Right ventricle myocardium superior (tissue), 1 donor: ENCODE measurements around the gene MYO1A. TPM values are rescaled to one million over a fixed set of nuclear protein-coding genes. Genes with fewer than 3 reads are reported as not detected.
"Not testable (repeated sequence)": the region's sequence is repeated elsewhere in the genome, so short reads cannot be mapped to it uniquely, and the experiment has no call there.

Experiments
- ATAC-seq: fragments of 200-7000 bp; cut with Tn5 transposase; one replicate; pipeline ENCODE4 v1.9.1; 2020; ENCODE audit warnings: mild to moderate bottlenecking; ENCODE audit not compliant: poor library complexity
- DNase-seq: peaks from one replicate; pipeline ENCODE4 v3.0.0-alpha.2; 2020
- intact Hi-C: fragments of 100-400 bp; cut with DNase I; formaldehyde crosslinking; loops from one replicate; pipeline ENCODE4 v1.11.2; 2022
- total RNA-seq: library from RNA; stranded (reverse); fragmentation: NEBNext Ultra II Directional; extraction: Animal tissue kit (Norgen Biotek cat#: 25700); gene quantifications from one replicate; pipeline ENCODE4 v1.2.1, GENCODE V29; 2021
- donor health status: DM: no; HTN: yes; CAD: no; lungs with severe emphysema.

MYO1A gene
- total RNA-seq, 1 donor from 2014 or later = 0.08 TPM

- DNase-seq (peak; percentile 98), ATAC-seq (peak; percentile 84)
- intact Hi-C loops = no loop called here
These were observed 38.7 kb upstream of the MYO1A start, which contains the start of gene NAB2 for GRCh38 chr12:57088354-57089270. Gene NAB2, plus strand, starts transcription at chr12:57089114. Its CDS starts 158 bp downstream, at chr12:57089272.

DNA sequence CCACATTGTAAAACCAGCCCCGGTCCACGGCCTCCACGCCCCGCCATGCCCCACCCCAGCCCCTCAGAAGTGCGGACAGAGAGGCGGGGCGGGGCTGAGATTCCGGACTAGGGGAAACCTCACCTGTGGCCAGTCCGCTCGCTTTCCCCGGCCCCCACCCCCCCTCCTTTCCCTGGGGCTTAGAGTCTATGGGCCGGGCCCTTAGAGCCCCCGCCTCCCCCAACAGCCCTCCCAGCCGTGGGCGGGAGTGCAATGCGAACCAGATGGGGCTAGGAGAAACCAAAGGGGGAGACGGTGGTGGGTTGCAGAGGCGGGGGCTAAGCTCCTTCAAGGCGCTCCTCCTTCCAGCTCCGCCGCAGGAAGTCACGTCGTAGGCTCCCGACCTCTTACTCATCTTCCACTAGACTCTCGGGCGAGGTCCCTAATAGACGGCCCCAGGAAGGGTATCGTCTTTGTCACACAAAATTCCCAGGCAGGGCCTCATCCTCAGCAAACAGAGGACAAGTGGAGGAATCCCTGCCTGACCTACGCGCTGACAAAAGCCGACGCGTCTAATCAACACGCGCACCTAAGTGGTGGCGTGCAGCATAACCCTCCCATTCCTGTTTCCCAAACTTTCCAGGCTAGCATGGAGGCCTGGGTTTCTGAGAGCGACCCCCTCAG is 37.9 kb upstream of the MYO1A start:
- peak; percentile 49 for ATAC-seq
- intact Hi-C loops = no loop called here
- peak; percentile 89 for DNase-seq

DNA sequence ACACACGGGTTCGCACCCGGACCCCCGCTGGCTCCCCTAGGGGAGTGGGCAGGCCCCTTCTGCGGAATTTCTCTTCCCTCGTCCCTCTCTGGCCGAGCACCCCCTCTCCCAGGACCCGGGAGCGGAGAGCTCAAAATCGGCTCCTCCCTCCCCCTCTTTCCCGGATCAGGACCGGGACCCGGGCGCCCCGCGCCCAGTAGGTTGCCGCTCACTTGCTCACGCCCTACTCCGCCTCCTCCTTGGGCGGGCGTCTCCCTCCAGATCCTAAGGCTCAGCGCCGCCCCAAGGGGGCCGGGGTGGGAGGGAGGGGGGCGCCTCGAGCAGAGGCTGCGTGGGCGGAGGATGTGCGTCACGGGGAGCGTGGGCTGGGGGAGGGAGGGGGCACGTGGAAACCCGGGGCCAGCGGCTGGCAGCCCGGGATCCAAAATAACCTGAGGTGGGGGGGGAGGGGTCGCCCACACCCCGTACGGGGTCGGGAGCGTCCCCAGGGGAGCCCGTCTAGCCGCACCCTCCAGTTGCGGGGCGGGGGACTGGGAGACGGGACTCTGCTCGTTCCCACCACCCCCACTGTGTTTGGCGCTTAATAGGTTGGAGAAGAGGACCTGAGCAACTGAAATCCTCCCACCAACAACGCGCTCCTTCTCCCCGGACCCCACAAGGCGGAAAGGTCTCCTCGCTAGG is 37.2 kb upstream of the MYO1A start:
- intact Hi-C loops = no loop called here
- DNase-seq (peak; percentile 95), ATAC-seq (peak; percentile 63)

- ATAC-seq (peak; percentile 19), DNase-seq (peak; percentile 83)
- intact Hi-C loops = no loop called here
These were observed 36.6 kb upstream of the MYO1A start for GRCh38 chr12:57086493-57087009.

DNA sequence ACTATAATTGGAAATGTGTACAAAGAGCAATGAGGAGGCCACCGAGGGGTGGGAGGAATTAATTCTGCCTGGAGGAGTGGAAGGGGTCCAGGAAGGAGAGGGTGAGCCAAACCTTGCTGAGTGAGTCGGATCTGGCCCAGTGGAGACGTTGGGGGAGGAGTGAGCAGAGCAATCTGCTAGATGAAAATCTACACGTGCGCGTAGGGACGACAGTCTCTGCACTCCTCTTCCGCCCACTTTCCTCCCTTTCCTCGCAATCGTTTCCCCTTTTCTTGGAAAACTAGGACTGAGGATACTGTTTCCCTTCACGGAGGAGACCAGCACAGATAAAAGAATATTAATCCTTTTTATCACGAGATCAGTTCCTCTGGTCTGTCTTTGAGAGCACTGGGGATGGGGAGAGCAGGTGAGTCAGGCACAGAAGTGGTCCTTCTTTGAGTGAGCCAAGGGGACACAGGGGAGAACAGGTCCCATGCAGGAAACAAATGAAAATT is 36.1 kb upstream of the MYO1A start:
- peak; percentile 62 for DNase-seq
- intact Hi-C loops = no loop called here
- ATAC-seq = no peak

DNA sequence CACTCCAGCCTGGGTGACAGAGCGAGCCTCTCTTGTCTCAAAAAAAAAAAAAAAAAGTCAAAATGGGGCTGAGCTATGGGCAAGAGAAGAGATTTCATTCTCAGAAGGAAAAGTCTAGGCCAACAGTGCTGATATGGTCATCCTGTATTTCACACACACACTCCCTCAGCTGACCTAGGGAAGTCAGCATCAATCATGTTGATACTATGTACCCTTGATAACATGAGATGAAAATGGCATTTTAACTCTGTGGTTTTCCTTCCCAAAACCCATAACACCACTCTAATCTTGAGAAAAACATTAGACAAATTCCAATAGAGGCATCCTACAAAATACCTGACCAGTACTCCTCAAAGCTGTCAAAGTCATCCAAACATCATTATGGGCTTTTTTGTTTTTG is 30.9 kb upstream of the MYO1A start:
- DNase-seq (no peak), ATAC-seq (no peak)
- intact Hi-C loops = no loop called here

GRCh38 chr12:57079821-57080220 is 29.9 kb upstream of the MYO1A start:
- intact Hi-C loops = no loop called here
- no peak for DNase-seq

GRCh38 chr12:57078519-57079404 is 28.8 kb upstream of the MYO1A start, which contains the start of gene NEMP1:
Gene NEMP1, minus strand, starts transcription at chr12:57078791. Its CDS starts 46 bp downstream, at chr12:57078745.
- DNase-seq = peak; percentile 95
- intact Hi-C loops = no loop called here
- ATAC-seq = peak; percentile 99

More at GRCh38 chr12:57079821-57080220, 29.9 kb upstream of the MYO1A start:
- ATAC-seq = no peak

DNA sequence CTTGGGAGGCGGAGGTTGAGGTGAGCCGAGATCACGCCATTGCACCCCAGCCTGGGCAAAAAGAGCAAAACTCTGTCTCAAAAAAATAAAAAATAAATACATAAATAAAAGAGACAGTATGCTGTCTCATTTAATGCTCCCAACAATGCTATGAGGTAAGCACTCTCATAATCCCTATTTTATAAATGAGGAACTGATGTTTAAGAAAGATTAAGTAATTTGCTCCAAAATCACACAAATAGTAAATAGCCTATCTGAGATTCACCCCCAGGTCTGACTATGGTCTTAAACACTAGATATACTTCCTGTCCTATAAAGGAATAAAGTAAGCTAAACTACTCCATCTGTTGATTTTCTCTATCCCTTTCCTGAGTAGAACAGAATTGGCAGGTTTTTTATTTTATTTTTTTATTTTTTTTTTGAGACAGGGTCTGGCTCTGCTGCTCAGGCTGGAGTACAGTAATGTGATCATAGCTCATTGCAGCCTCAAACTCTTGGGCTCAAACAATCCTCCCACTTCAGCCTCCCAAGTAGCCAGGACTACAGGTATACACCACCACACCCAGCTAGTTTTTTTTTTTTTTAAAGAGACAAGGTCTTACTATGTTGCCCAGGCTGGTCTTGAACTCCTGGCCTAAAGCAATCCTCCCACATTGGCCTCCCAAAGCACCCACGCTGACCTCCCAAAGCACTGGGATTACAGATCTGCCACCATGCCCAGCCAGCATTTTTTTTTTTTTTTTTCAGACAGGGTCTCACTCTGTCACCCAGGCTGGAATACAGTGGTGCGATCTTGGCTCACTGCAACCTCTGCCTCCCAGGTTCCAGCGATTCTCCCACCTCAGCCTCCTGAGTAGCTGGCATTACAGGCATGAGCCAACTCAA is 23.9 kb upstream of the MYO1A start:
- DNase-seq, intact Hi-C loops, ATAC-seq: not testable (repeated sequence)

DNA sequence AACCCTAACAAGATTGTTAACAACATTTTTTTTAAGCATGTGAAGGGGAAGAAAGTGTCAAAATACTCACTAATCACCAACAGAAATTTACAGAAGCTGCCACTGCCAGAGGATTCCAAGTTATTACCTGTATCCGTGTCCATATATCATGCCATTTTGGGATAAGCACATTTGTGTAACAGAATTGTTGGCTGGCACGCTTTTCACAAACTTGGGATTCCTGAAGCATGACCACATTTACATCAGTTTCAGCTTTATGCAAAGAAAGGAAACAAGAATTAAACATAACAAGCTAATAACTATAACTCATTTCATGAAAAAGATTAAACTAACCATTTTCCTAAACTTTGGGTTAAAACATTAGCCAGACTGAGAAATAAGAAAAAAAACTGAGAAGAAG is 22.7 kb upstream of the MYO1A start:
- no peak for DNase-seq
- ATAC-seq = no peak
- intact Hi-C loops = no loop called here

GRCh38 chr12:57069523-57069922 is 19.6 kb upstream of the MYO1A start:
- DNase-seq (no peak), ATAC-seq (peak; percentile 97)
- intact Hi-C loops = loop anchor here (1.0 to 10.0 kb wide), 2 partner anchors 43 to 315 kb away; partner anchors contain the start of gene PRIM1

DNA sequence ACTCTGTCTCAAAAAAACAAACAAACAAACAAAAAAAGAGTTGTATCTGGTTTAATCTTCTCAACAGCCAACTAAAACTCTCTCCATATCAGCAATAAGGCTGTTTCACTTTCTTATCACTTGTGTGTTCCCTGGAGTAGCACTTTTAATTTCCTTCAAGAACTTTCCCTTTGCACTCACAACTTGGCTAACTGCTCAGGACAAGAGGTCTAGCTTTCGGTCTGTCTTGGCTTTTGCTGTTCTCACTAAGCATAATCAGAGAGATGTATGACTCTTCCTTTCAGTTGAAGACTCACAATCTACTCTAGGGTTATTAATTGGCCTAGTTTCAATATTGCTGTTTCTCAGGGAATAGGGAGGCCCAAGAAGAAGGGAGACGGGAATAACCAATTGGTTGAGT is 16.3 kb upstream of the MYO1A start:
- ATAC-seq (no peak), DNase-seq (no peak)
- intact Hi-C loops = loop anchor here (10.0 kb wide), 1 partner anchor 311 kb away; the partner anchor contains the start of gene PRIM1

- intact Hi-C loops = loop anchor here (10.0 kb wide), 1 partner anchor 309 kb away; the partner anchor contains the start of gene PRIM1
- ATAC-seq = no peak
- DNase-seq = no peak
These were observed 14.2 kb upstream of the MYO1A start for GRCh38 chr12:57063991-57064685.

- intact Hi-C loops = no loop called here
These were observed 8.5 kb upstream of the MYO1A start for GRCh38 chr12:57058454-57058853.

GRCh38 chr12:57057067-57057751 is 7.3 kb upstream of the MYO1A start:
- no peak for ATAC-seq
- intact Hi-C loops = no loop called here
- no peak for DNase-seq

More at GRCh38 chr12:57058454-57058853, 8.5 kb upstream of the MYO1A start:
- DNase-seq (no peak), ATAC-seq (no peak)
